ENCODE data around the gene CYP1A2. TPM values are rescaled to one million over a fixed set of nuclear protein-coding genes. Genes with fewer than 3 reads are reported as not detected.

Gene CYP1A2
- total and polyA plus RNA-seq, 9 of the 15 experiments (the other 6 are each of a cell fraction or from before 2014, with no cell fraction given): not detected

DNA sequence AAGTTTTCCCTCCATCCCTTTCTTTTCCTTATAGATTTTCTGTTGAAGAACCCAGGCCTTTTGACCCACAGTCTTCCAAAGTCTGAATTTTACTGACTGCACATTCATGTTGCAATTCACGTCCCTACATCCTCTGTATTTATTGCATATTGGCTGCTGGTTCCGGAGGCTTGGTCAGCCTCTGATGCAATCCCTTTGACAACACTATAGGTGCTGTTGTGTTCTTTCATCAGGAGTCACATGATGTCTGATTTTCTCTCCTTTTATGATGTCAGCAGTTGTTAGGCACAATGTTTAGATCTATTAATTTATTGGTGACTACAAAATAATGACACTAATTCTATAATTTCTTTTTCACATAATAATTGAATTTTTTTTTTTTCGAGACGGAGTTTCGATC lies 32.0 kb upstream of the CYP1A2 start (continued):
- TF ChIP-seq, protein P1, sequence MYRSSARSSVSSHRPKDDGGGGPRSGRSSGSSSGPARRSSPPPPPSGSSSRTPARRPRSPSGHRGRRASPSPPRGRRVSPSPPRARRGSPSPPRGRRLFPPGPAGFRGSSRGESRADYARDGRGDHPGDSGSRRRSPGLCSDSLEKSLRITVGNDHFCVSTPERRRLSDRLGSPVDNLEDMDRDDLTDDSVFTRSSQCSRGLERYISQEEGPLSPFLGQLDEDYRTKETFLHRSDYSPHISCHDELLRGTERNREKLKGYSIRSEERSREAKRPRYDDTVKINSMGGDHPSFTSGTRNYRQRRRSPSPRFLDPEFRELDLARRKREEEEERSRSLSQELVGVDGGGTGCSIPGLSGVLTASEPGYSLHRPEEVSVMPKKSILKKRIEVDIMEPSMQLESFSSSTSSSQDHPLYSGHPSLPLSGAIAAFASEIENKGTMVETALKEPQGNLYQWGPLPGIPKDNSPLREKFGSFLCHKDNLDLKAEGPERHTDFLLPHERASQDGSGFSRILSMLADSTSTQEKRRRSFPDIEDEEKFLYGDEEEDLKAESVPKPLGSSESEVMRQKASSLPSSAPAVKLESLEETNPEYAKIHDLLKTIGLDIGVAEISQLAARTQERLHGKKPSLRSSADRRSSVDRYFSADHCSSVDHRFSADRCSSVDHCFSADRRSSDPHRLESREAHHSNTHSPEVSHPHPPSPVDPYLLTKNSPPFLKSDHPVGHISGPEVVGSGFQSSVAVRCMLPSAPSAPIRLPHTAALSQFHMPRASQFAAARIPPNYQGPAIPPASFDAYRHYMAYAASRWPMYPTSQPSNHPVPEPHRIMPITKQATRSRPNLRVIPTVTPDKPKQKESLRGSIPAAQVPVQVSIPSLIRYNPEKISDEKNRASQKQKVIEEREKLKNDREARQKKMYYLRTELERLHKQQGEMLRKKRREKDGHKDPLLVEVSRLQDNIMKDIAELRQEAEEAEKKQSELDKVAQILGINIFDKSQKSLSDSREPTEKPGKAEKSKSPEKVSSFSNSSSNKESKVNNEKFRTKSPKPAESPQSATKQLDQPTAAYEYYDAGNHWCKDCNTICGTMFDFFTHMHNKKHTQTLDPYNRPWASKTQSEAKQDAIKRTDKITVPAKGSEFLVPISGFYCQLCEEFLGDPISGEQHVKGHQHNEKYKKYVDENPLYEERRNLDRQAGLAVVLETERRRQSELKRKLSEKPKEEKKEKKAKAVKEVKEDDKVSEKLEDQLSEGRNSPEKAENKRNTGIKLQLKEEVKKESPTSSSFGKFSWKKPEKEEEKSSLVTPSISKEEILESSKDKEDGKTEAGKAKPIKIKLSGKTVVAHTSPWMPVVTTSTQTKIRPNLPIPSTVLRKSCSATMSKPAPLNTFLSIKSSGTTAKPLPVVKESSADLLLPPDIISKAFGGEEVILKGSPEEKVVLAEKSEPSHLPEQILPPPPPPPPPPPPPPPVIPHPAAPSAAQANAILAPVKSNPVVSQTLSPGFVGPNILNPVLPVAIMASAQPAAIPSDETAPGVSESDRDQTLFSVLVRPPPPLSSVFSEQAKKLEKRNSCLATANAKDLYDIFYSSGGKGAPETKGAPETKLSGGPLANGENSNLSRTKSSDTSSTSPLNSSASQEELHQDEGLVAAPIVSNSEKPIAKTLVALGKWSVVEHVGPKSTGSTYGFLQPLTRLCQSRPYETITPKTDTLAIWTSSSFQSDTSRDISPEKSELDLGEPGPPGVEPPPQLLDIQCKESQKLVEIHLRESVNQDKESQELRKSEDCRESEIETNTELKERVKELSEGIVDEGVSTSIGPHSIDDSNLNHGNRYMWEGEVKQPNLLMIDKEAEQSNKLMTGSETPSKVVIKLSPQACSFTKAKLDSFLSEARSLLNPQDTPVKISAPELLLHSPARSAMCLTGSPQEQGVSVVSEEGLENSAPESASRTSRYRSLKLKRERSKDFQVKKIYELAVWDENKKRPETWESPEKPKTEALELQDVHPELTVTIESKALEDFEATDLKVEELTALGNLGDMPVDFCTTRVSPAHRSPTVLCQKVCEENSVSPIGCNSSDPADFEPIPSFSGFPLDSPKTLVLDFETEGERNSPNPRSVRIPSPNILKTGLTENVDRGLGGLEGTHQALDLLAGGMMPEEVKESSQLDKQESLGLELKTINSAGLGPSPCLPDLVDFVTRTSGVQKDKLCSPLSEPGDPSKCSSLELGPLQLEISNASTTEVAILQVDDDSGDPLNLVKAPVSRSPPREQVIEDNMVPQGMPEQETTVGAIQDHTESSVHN (IDR thresholded peaks at IDR 0.05; ENCODE audit: borderline replicate concordance in 1 of 2, low read depth in 1 of 2): peak in 1 of 2 experiments; percentile 79; a peak in 1 of 4 replicates
- TF ChIP-seq ZNF184 (CRISPR knock-in tag; IDR thresholded peaks at IDR 0.05) (no peak), TRIM24 (IDR thresholded peaks at IDR 0.05) (peak; percentile 32 to 65; a peak in 2 of 4 replicates)

Data from K562 (cell line).